Measurements from ENCODE around the gene ARHGEF11.

The ARHGEF11 gene

DNA sequence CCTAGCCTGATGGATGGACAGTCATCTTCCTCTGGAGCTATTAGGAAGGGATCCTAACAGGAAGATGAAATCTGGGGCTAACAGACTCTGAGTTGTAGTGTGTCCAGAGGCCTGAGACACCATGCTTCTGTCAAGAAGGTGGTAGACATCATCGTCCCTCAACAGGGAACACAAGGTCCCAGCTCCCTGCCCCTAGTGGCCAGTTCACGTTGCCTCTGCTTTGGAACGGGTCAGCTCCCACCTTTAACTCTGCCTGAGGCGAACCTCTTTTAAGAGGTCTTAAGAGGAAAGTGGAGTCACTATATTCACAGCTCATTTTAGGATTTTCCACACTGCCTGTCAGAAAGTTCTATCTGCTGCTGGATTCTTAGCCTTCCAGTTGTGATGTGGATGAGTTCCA lies 96.8 kb downstream of the ARHGEF11 start:
- DNase-seq = no peak

DNA sequence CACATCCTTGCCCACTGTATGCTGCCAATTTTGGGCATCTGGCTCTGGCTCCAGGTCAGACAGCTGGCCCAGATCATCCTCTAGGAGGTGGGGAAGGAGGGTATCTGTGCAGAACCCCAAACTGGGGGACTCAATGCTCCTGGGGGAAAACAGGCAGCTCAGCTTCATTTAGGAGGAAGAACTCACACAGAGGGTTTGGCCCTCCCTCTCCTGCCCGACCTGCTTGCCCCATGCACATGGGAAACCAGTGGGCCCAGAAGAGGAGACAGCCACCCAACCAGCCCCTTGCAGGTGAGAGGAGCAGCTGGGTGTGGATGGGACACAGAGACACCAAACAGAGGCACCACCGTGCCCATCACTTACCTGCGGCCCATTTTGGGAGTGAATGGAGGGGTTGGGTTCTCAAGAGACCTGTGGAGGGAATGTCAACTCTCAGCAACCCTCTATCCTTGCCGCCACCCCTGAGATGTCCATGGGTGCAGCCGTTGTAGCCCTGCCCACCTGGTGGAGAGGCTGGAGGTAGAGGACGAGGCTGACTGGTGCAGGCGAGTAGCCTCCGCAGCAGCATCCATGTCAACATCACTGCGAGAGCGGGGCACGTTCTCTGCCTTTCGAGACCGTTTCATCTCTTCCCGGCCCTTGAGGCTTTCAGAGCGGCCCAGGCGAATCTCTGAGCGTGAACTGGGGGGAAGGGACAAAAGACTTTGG lies 97.6 kb downstream of the ARHGEF11 start:
- DNase-seq = no peak

DNA sequence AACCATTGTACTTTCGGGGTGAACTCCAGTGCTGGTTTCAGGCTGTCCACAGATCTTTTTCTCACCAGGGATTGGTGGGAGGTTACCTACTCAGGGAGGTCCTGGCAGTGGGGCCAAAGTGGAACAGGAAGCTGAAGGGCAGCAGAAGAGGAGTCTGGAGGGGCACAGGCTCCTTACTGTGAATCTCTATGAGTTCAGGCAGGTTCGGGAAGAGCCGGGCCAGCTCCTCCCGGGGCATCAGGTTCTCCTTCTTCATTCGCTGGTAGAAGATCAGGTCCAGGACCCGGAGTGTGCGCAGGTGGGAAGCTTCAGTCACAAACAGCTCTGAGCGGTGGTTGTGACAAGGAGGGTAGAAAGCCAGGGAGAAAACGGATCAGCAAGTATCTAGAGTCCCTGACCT lies 98.4 kb downstream of the ARHGEF11 start:
- no peak for DNase-seq

DNA sequence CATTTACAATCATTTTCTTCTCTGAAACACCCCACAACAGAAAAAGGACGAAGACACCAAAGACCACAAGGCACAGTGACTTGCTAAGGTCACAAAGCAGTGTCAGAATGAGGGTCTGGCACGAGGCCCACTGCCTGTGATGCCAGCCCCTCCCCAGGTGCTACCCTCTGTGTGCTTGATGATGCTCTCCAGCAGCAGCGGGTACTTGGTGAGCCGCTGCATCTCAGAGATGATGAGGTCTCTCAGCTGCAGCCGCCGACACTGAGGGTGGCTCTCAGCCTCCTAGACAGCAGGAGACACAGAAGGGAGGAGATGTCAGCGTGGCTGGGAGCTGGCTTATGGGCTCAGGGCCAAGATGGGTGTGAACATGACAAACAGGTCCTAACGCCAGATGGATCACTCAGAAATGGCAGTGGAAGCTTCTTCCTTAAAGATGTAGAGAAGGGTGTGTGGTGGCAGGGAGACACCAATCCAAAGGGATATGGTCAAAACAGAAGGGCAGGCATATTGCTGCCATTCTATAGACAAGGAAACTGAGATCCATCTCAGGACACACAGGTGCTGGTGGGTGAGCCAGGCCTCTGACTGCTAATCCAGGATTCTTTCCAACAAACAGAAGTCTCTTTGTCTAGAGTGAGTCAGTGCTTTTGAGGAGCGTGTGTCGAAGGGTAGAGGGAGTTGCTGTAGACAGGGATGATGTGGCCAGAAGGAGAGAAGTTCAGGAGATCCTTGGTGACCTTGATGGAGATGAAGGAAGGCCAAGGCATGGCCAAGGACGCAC lies 99.5 kb downstream of the ARHGEF11 start:
- no peak for DNase-seq

DNA sequence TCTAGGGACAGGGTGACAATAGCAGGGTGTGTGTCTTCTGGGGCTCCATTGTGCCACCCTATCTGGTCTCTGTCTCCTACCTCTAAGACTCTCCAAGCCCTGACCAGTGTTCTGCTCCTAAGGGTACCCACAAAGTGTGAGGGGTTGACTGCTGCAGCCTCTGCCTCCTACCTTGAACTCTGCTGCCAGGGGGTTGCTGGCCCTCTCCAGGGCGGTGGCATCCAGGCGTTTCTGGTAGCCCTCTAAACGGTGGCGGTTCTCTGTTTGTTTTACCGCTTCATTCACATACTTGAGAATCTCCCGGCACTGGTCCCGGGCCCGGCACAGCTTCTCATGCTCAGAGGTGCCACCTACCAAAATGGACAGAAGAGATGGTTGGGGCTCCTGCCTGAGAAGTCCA lies 100.7 kb downstream of the ARHGEF11 start:
- no peak for DNase-seq

DNA sequence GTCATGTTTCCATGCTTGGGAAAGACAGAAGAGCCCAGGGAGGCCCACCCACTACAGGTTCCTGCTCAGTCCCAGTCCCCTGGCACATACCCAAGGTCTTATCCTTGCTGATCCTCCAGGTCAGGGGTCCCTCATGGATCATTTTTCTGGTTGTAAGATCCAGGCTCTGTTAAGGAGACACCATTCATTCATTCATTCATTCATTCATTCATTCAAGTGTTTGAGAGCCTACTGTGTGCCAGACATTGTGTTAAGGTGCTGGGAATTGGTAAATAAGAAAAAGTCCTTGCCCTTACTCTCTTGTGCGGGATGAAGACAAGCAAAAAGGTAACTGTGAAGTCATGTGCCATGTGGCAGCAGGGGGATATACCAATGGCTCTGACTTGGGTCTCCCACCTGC lies 101.3 kb downstream of the ARHGEF11 start:
- no peak for DNase-seq

DNA sequence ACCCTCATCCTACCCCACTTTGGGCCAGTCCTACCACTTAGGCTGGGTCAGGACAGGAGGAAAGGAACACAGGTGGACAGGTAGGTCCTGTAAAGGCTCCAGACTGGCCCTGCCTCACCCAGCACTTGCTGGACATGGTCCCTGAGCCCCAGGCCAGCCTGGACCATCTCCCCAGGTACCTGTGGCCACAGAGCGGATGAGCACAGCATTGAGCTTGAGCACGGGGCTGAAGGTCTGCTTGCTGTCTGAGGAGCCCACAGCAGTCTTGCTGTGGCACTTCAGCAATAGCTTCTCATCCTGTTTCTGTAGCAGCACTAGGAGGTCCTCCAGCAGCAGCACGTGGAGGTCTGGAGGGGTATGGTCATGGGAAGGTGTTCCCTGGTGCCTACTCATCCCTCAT lies 101.8 kb downstream of the ARHGEF11 start:
- no peak for DNase-seq

DNA sequence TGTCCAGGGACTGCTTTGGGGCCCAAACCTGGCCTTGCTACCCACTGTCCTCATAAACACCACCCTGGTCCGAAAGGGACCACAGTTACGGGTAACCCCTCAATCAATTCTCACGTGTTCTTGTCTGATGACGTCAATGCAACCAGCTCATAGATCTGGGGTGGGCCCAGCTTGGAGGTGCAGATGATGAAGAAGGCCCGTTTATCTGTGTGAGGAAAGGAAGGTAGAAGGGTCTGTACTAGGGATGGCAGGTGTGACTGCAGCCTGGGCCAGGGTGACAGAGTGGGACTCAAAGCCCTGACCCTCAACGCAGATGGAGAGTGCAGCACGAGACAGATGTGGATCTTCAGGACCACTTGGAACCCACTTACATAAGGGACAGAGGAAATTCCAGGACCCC lies 103.0 kb downstream of the ARHGEF11 start:
- DNase-seq = no peak

DNA sequence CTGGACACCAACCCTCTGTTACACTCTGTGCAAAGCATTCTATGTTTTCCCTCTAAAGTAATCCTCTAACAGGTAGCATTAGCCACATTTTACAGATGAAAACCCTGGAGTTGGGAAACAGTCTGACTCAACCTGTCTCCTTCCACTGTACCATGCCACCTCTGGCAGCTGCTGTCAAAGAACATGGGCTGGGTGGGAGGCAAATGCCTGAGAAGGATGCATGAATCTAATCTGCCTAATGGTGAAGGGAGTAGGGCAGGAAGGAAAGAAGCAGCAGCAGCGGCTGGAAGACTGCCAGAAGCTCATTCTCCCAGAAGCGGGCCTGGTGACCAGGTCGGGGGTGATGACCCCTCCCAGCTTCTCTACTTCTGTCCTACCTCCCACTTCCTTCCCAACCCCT lies 103.4 kb downstream of the ARHGEF11 start:
- DNase-seq = no peak

DNA sequence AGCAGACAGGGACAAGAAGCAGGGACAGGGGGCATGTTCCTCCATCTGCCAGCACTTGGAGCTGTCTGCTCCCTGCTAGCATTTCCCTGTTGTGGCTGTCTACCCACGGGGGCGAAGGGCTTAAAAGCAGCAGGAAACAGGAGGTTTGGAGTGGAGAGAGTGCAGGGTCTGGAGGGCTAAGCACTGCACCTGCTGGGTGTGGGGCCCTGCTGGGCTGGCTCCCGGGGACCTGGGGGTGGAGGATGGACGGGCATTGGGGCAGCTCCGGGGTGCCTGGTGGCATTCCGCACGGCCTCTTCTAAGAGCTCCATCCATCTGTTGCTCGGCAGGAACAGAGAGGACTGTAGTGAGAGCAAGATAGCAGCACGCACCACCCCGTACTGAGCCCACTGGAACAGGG lies 103.9 kb downstream of the ARHGEF11 start:
- no peak for DNase-seq

DNA sequence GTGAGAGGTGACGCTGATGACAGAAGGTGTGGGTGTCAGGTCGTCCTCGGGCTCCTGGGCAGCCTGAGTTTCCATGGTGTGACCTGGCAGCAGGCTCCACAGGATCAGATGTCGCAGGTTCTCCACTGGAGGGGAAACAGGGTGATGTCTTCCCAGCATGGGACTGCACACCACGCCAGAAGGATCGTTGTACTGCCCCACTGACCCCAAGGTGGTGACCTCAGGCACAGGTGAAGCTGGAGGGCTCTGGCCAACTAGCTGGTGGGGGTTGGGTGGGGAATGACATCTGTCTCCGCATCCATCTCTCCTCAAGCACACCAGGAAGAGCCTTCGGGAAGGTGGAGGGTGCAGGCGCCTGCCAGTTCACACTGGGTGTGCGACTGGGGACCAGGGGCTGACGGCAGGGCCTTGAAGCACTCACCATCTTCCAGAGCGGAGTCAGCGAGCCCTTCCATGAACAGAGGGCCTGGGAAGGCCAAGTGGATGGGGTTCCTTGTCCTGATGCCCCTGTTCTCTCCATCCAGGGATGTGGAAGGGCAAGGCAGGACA lies 105.7 kb downstream of the ARHGEF11 start:
- DNase-seq = no peak

DNA sequence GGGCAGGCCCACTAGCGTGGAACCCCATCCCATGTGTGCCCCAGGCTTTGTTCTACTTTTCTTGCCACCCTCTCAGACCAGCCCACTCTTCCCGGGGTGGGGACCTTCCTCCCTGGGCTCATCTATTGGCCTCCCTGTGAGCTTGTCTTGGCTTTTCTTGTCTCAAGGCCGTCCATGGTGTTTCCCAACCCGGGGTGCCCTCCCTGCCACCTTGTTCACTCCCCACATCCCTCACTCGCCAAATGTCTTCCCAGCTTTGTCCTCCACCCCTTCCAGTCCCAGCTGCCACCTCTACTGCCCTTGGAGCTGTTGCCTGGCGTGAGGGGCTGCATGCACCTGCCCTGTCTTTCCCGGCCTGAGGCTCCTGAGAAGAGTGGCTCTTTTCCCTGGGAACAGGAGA lies 106.7 kb downstream of the ARHGEF11 start:
- no peak for DNase-seq

DNA sequence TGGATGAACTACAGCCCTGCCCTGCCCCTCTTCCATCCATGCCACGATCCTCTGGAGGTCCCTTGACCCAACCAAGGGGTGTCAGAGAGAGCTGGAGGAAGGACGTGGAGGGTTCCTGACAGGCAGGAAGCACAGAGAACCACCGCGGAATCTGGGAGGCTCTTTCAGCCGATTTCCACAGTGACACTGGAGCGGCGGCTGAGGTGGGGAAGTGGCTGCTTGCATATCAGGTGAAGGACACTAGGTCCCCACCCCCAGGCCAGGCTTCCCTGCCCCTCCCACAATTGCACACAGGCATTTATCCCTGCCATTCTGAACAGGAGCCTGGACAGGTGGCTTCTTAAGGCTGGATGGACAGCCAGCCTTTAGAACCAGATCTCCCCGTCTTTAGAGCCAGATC lies 107.7 kb downstream of the ARHGEF11 start:
- DNase-seq = no peak

DNA sequence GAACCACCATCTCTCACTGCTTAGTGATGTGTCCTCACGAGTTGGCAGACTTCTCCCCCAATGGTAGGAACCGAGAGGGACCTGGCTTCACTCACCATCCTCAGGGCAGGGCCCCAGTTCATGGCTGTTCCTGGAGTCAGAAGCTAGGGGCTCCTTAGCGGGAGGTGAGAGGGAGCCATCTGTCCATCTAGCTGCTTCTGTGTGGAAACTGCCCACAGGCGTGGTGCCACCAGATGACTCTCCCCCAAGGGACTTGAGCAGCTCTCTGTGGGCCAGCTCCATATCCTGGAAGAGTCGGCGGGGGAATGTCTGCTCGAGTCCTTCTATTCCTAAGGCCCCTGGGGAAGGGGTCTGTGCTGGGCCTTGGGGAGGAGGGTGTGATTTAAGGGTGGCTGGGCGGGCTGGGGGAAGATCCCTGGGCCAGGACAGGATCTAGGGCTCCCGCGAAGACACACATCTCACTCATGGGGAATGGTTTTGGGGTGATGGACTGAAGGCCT lies 108.8 kb downstream of the ARHGEF11 start:
- no peak for DNase-seq

DNA sequence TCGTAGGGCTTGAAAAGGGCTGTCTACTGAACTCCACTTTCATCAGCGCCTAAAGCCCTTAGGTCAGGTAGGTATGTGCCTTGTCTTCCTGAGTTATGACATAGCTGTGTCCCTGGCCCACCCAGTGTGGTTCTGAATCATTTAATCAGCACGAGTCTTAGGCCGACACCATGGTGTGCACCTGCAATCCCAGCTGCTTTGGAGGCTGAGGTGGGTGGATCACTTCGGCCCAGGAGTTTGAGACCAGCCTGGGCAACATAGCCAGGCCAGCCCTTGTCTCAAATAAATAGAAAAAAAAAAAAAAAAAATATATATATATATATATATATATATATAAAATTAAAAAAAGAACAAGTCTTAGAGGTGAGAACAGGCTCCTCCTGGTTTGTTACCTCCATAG lies 109.4 kb downstream of the ARHGEF11 start:
- DNase-seq = no peak

DNA sequence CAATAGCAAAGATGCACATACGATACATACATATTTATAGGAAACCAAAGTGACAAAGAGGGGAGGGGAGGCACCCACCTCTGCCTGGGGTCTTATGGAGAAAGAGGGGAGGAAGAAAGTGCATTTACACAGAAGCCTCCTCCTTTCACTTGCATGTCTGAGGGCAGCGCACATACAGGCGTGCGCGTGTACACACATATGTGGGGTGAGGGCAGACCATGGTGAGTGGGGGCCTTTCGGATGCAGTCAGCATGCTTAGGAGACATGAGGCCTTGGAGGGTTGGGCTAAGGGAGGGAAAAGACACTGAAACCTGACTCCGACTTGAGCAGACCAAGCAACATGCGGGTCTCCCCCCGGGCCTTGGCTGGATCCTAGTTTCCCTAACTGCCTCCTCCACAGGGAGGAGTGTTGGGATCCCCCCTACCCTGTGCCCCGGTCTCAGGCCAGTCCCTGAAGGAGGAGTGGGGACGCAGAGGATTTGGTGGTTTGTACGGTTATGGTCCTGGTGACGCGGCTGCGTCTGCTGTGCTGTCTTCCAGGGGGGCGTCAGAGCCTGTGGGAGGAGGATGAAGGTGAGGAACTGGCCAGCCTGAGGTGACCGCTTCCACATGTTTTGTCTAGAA lies 109.9 kb downstream of the ARHGEF11 start:
- no peak for DNase-seq

DNA sequence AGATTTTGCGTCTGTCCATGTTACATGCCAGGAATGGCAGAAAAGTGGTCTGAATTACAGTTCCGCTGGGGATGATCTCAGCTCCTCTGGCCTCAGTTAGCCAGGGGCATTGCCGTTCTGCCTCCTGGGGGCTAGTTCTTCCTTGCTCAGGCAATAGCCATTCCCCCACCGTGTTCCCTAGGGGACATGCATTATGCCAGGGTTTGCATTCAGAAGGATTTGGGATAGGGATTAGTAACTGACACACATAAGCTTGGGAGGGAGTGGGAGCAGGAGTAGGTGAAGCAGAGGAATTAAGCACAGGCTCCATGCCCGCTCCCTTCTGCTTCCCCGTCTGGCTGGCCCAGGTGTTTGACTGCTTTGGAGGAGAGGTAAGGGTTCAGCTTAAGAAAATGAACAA lies 112.4 kb downstream of the ARHGEF11 start:
- DNase-seq = no peak

DNA sequence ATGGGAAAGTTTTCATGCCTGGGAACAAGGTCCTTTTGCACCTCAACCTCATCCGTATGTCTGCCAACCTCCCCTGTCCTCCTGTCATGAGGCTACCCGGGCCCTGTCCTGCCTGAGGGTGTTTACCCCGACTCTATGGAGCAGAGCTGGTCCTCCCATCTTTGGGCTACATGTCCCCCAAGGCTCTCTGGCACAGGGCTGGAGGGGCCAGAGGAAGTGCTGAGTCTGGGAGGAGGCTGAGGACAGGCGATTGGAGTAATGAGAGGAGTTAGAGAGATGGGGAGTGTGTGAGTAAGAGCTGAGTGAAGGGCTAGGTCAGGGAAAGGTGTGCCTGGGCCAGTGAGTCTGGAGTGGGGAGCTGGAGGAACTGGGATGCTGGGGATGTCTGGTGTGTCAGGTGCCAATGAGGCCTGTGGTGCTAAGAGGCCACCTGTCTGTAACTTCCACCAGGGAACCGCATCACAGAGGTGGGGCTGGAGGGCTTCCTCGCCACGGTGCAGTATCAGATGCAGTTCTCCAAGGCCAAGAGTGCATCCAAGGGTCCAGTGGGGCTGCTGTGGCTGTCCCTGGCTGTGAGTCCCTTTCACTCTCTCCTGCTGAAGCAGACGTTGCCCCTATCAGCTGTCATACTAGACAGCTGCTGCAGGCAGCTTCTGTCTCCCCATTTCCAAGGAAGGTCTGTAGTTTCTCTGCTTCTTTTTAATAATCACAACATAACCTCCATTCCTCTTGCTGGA lies 113.4 kb downstream of the ARHGEF11 start:
- DNase-seq = no peak

DNA sequence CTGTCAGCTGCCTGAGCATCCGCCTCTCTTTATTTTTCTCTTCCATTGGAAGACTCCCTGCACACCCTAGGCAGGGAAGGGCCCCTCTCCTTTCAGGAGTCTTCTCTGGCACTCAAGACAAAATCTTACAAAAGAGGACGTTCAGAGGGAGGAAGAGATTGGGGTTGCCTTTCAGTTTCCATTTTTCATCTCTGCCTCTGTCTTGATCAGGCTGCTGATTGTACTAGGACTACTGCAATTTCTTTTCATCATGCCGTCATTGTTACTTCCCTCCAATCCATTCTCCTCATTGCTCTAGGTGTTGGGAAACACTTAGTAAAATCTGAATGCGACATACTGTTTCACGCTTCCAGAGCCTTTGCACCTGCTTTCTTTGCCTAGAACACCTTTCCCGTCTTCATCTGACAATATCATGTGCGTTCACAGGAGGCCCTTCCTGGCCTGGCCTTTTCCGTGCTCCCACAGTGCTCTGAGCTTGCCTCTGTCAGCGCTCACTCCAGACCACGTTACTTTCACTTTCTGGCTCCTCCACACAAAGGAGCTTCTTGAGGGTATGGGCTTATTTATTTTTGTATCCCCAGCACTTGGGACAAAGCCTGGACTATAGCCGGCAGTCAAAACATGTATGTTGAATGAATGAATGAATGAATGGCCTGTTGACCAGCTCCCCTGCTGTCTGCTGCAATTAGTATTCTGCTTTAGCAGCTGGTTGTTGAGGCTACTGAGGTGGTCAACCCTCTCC lies 114.2 kb downstream of the ARHGEF11 start:
- DNase-seq = no peak

DNA sequence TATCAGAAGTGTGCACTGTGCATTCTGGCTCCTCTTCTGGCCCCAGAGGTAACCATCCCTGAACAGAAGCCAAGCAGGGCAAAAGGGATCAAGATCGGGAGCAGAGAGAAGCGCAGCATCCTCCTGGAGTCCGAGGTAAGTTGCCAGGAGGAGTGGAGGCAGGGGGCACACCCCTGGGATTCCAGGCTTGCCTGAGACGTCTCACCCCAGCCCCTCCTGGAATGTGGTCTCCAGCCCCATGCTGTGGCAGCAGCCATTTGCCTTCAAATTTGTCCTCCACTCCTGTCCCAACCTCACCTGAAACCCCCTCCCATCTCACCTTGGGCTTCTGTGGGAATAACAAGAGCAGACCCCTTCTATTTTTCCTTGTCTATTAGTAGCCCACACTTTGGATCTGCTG lies 115.1 kb downstream of the ARHGEF11 start:
- no peak for DNase-seq

DNA sequence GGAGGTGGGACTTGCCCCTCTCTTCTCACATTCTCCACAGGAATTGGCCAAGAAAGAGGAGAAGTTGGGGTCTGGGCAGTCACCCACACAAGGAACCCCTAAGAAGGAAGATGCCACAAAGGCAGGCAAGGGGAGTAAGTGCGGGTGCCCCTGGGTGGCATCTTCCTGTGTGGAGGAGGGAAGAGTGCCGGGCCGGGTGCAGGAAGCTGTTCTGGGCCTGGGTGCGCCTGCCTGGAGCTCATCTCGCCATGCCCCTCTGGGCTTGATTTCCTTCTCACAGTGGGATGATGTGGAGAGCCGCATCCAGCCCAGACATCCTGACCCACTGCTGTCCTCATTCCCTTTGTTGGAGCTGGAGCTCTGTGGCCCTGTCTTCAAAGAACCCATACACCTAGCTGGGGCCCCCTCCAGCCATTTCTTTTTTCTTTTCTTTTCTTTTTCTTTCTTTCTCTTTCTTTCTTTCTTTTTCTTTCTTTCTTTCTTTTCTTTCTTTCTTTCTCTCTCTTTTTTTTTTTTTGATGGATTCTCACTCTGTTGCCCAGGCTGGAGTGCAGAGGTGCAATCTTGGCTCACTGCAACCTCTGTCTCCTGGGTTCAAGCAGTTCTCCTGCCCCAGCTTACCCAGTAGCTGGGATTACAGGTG lies 115.8 kb downstream of the ARHGEF11 start:
- no peak for DNase-seq
